Activated B cell treated with CpG ODN at 0.5 μM for 24 hours (primary cell): Measurements from ENCODE around the gene STXBP1. TPM values are rescaled to one million over a fixed set of nuclear protein-coding genes. Genes with fewer than 3 reads are reported as not detected.

Experiments
- ATAC-seq: fragments of 200-7000 bp; cut with Tn5 transposase; one replicate; pipeline ENCODE4 v1.10.0; 2021; ENCODE audit warnings: low read depth, mild to moderate bottlenecking, moderate library complexity
- CTCF ChIA-PET: fragments of 350-600 bp; sonication (Branson Sonifier 250); formaldehyde crosslinking; loops from one replicate; lab custom pipeline; 2021; ENCODE audit warnings: antibody characterized with exemption; lab: Charles Lee
- POLR2A ChIA-PET: fragments of 350-600 bp; sonication (Branson Sonifier 250); formaldehyde crosslinking; loops from one replicate; lab custom pipeline; 2021; ENCODE audit warnings: antibody characterized with exemption; lab: Charles Lee
- DNase-seq: peaks from one replicate; pipeline ENCODE4 v3.0.0; 2022
- H3K27ac Mint-ChIP-seq: one replicate; pipeline ENCODE4 v1.8.0; 2020; ENCODE audit warnings: mixed read lengths
- H3K27me3 Mint-ChIP-seq: one replicate; pipeline ENCODE4 v1.8.0; 2021; ENCODE audit warnings: mixed read lengths
- H3K36me3 Mint-ChIP-seq: one replicate; pipeline ENCODE4 v1.8.0; 2021; ENCODE audit warnings: low read depth, mixed read lengths
- H3K4me1 Mint-ChIP-seq: one replicate; pipeline ENCODE4 v1.8.0; 2021; ENCODE audit warnings: mixed read lengths
- H3K4me3 Mint-ChIP-seq: one replicate; pipeline ENCODE4 v1.8.0; 2020; ENCODE audit warnings: mild to moderate bottlenecking, mixed read lengths
- H3K9me3 Mint-ChIP-seq: one replicate; pipeline ENCODE4 v1.8.0; 2020; ENCODE audit warnings: mixed read lengths
- intact Hi-C: fragments of 100-400 bp; cut with micrococcal nuclease; formaldehyde crosslinking; loops from one replicate; pipeline ENCODE4 v1.15.1; 2024
- total RNA-seq: library from RNA; stranded (reverse); gene quantifications from 2 replicates; pipeline ENCODE4 v1.2.3, GENCODE V29; 2022
- TF ChIP-seq, protein P1 (sequence below): fragments of 200-600 bp; IDR thresholded peaks from one replicate; pipeline ENCODE4 v1.8.0; 2022; ENCODE audit warnings: antibody characterized with exemption, mild to moderate bottlenecking

STXBP1 gene
- total RNA-seq, 1 donor from 2014 or later, result 0.73 TPM

DNA sequence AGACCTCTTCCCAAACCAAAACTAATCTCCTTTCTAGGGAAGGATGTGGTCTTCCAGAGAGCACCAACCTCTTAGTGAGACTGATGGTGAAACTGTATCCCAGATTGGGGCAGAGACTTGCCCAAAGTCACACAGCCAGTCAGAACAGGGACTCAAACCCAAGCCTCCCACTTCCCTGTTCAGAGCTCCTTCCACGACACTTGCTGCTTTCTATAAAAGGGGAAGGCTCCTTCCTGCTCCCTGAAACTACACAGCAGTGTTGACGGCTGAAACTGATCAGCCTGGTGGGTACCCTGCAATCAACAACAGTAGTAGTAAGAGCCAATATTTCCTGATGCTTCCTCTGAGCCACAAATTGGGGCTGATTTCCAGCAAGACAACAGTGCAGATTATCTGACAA, 121.5 kb downstream of the STXBP1 start:
- peaks cover 13% of the 10 kb centered on the region for H3K4me1 Mint-ChIP-seq
- TF ChIP-seq, protein P1, sequence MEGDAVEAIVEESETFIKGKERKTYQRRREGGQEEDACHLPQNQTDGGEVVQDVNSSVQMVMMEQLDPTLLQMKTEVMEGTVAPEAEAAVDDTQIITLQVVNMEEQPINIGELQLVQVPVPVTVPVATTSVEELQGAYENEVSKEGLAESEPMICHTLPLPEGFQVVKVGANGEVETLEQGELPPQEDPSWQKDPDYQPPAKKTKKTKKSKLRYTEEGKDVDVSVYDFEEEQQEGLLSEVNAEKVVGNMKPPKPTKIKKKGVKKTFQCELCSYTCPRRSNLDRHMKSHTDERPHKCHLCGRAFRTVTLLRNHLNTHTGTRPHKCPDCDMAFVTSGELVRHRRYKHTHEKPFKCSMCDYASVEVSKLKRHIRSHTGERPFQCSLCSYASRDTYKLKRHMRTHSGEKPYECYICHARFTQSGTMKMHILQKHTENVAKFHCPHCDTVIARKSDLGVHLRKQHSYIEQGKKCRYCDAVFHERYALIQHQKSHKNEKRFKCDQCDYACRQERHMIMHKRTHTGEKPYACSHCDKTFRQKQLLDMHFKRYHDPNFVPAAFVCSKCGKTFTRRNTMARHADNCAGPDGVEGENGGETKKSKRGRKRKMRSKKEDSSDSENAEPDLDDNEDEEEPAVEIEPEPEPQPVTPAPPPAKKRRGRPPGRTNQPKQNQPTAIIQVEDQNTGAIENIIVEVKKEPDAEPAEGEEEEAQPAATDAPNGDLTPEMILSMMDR, result no peak
- H3K36me3 Mint-ChIP-seq, result peaks cover 23% of the 10 kb centered on the region
- ATAC-seq (no peak), DNase-seq (no peak)
- intact Hi-C loops, result loop anchor here (1.0 to 2.0 kb wide), 5 partner anchors 18 to 793 kb away; partner anchors contain the start of gene PTRH1
- ChIA-PET POLR2A (interaction anchor here (1.9 to 2.4 kb wide), 2 partner anchors 38 to 132 kb away, joined by 8 to 21 read pairs; no protein-coding TSS in a partner anchor), CTCF (interaction anchor here (0.9 to 1.9 kb wide), 3 partner anchors 188 to 793 kb away, joined by 3 to 12 read pairs (median 5); no protein-coding TSS in a partner anchor)
- H3K27me3 Mint-ChIP-seq, result no peaks in the 10 kb centered on the region
- peak overlapping the region; percentile 83 for H3K4me3 Mint-ChIP-seq
- H3K27ac Mint-ChIP-seq, result peak overlapping the region; percentile 72
- no peaks in the 10 kb centered on the region for H3K9me3 Mint-ChIP-seq

DNA sequence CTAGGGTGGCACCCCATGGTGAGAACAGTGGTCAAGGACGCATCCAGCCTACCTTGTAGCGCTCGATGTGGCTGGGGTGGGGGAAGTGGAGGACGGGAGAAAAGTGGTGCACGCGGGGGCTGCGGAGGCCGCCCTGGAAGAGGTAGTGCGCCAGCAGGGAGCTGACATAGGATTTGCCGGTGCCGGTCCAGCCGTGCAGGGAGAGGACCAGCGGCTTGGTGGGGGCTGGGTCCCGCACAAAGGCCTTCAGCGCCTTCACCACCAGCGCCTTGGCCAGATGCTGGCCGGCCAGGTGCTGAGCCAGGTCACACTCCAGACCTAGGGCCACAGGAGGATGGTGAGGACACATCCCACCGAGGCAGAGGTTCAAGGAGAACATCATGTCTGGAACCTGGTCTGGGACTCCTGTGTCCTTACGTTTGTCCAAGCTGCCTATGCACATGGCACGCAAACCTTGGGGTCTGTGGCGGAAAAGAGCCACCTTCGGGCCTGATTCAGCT, 122.2 kb downstream of the STXBP1 start:
- peak overlapping the region; percentile 72 for H3K27ac Mint-ChIP-seq
- no peaks in the 10 kb centered on the region for H3K27me3 Mint-ChIP-seq
- no peaks in the 10 kb centered on the region for H3K9me3 Mint-ChIP-seq
- ATAC-seq (no peak), DNase-seq (no peak)
- CTCF ChIA-PET, result interaction anchor here (0.6 to 2.4 kb wide), 32 partner anchors 9 to 794 kb away, joined by 3 to 45 read pairs (median 5); partner anchors contain the start of genes CDK9, ENG, LRSAM1 and PTRH1
- peak overlapping the region; percentile 83 for H3K4me3 Mint-ChIP-seq
- H3K36me3 Mint-ChIP-seq, result peaks cover 30% of the 10 kb centered on the region
- intact Hi-C loops, result loop anchor here (1.0 to 2.0 kb wide), 5 partner anchors 19 to 794 kb away; partner anchors contain the start of gene PTRH1
- POLR2A ChIA-PET, result interaction anchor here (0.7 to 2.4 kb wide), 27 partner anchors 11 to 820 kb away, joined by 3 to 24 read pairs (median 7); partner anchors contain the start of genes CDK9, ENG, LRSAM1 and PTRH1
- TF ChIP-seq, protein P1, result no peak
- peaks cover 13% of the 10 kb centered on the region for H3K4me1 Mint-ChIP-seq

DNA sequence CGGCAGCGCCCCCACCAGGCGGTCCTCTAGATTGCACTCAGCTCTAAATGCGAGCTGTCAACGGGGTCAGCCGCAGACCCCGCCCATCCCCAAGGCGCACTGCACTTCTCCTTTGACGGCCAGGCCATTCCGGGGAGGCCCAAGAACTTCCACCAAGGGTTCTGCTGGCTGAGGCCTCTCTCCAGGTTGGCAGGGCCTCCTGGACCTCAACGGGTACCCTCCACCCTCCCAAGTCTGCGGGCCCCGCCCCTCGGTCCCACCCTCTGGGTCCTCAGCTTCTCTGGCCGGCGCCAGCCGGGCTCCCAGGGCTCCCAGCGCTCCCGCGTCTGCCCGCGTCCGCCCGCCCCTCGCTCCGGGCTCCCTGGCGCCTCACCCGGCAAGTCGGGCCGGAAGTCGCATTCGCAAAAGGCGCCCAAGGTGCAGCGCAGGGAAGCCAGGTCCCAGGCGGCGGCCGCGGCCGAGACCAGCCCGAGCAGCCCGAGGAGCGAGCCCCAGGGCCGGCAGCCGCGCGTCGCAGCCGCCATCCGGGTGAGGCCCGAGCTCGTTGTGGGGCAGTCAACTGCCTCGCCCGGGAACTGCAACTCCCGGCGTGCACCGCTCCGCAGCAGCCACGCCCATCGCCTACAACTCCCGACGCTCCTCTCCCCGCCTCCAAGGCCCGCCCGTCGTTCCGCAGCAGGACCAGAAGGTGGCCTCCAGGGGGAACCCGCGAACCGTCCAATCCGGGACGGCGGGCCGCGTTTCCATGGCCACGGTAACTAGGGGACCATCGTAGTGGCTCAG, 122.9 kb downstream of the STXBP1 start, which contains the start of gene TOR2A:
Gene TOR2A (minus strand): TSS at position 548 of the 783 bp plus-strand sequence. CDS start 24 bp downstream, at position 524.
- ATAC-seq, result peak; percentile 92
- TF ChIP-seq, protein P1, result peak; percentile 15
- POLR2A ChIA-PET, result interaction anchor here (0.5 to 2.4 kb wide), 30 partner anchors 11 to 820 kb away, joined by 3 to 24 read pairs (median 6); partner anchors contain the start of genes CDK9, ENG, FPGS and LRSAM1
- H3K9me3 Mint-ChIP-seq, result no peaks in the 10 kb centered on the region
- peak; percentile 96 for DNase-seq
- intact Hi-C loops, result loop anchor here (1.0 to 2.0 kb wide), 12 partner anchors 20 to 795 kb away; partner anchors contain the start of genes FPGS, PTRH1 and ST6GALNAC4
- H3K4me3 Mint-ChIP-seq, result peak within 1 kb of the TSS; percentile 83
- H3K36me3 Mint-ChIP-seq, result peaks cover 34% of the 10 kb centered on the region
- H3K4me1 Mint-ChIP-seq, result peaks cover 13% of the 10 kb centered on the region
- CTCF ChIA-PET, result interaction anchor here (0.6 to 2.4 kb wide), 40 partner anchors 9 to 794 kb away, joined by 3 to 45 read pairs (median 5); partner anchors contain the start of genes CDK9, CFAP157, ENG and LRSAM1
- H3K27ac Mint-ChIP-seq, result peak within 1 kb of the TSS; percentile 91
- no peaks in the 10 kb centered on the region for H3K27me3 Mint-ChIP-seq

DNA sequence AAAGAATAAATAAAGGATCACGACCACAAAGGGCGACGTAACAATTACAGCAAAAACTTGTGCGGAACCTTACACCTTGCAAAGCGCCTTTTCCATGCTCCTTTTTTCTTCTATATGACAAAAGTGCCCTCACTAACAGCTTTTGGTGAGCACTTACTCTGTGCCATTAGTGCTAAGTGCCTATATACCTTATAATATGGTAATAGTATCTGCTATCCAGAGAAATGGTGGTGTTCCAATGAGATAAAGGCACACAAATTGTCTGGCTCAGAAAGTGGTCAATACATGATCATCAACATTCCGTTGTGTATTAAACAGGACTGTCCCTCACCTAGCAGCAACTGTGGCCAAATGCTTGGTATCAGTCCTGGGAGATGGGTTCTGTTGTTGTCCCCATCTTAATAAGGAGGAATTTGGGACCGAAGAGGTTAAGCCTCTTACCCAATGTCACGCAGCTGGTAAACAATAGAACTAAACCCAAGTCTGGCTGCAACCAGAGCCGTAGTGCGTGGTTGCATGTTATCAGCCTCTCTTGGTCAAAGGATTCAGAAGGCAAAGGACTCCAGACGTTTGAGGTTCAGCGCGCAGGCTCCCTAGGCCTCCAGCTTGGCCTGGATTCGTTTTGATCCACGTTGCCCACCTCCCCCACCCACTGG, 123.6 kb downstream of the STXBP1 start:
- H3K4me3 Mint-ChIP-seq, result peak overlapping the region; percentile 83
- peaks cover 39% of the 10 kb centered on the region for H3K36me3 Mint-ChIP-seq
- CTCF ChIA-PET, result interaction anchor here (0.8 to 2.4 kb wide), 24 partner anchors 19 to 521 kb away, joined by 3 to 45 read pairs (median 6); partner anchors contain the start of genes CDK9, CFAP157, ENG and PTRH1
- intact Hi-C loops, result loop anchor here (1.0 to 2.0 kb wide), 8 partner anchors 36 to 511 kb away; partner anchors contain the start of genes FPGS and ST6GALNAC4
- TF ChIP-seq, protein P1, result no peak
- ATAC-seq, result no peak
- DNase-seq, result no peak
- H3K27me3 Mint-ChIP-seq, result no peaks in the 10 kb centered on the region
- POLR2A ChIA-PET, result interaction anchor here (0.6 to 2.4 kb wide), 20 partner anchors 10 to 821 kb away, joined by 3 to 24 read pairs (median 8); partner anchors contain the start of genes CDK9, ENG, FPGS and LRSAM1
- H3K4me1 Mint-ChIP-seq, result peaks cover 13% of the 10 kb centered on the region
- H3K9me3 Mint-ChIP-seq, result no peaks in the 10 kb centered on the region
- H3K27ac Mint-ChIP-seq, result peak overlapping the region; percentile 91
